HEK293 (cell line): ENCODE measurements around the gene TLE3.

Experiments used
- EGR2 ChIP-seq: fragments of 450-650 bp; formaldehyde crosslinking; IDR thresholded peaks from 2 replicates; pipeline ENCODE4 v1.5.1; 2016; ENCODE audit warnings: low read depth, missing biosample characterization, missing genetic modification characterization
- ELK4 ChIP-seq: IDR thresholded peaks from 2 replicates; pipeline ENCODE4 v1.6.1; 2011; ENCODE audit warnings: mild to moderate bottlenecking, low read depth, low read length, borderline replicate concordance
- GFI1B ChIP-seq: fragments of 450-650 bp; formaldehyde crosslinking; IDR thresholded peaks from 2 replicates; pipeline ENCODE4 v1.5.1; 2016; ENCODE audit warnings: missing biosample characterization, missing genetic modification characterization
- GLI2 ChIP-seq: fragments of 450-650 bp; formaldehyde crosslinking; IDR thresholded peaks from 2 replicates; pipeline ENCODE4; 2017; ENCODE audit warnings: missing biosample characterization, missing genetic modification characterization, low read depth, borderline replicate concordance
- KLF10 ChIP-seq: fragments of 450-650 bp; IDR thresholded peaks from 2 replicates; pipeline ENCODE4 v1.5.1; 2018; ENCODE audit warnings: missing biosample characterization, mild to moderate bottlenecking, missing genetic modification characterization
- KLF17 ChIP-seq: fragments of 450-650 bp; formaldehyde crosslinking; IDR thresholded peaks from 2 replicates; pipeline ENCODE4 v1.5.1; 2016; ENCODE audit warnings: missing biosample characterization, missing genetic modification characterization
- OSR2 ChIP-seq: fragments of 450-650 bp; formaldehyde crosslinking; IDR thresholded peaks from 2 replicates; pipeline ENCODE4 v1.5.1; 2016; ENCODE audit warnings: missing biosample characterization, missing genetic modification characterization
- OVOL3 ChIP-seq: fragments of 450-650 bp; formaldehyde crosslinking; IDR thresholded peaks from 2 replicates; pipeline ENCODE4 v1.5.1; 2016; ENCODE audit warnings: missing biosample characterization, missing genetic modification characterization
- SCRT2 ChIP-seq: fragments of 450-650 bp; formaldehyde crosslinking; IDR thresholded peaks from 2 replicates; pipeline ENCODE4 v1.5.1; 2016; ENCODE audit warnings: missing biosample characterization, missing genetic modification characterization
- SP2 ChIP-seq: fragments of 450-650 bp; formaldehyde crosslinking; IDR thresholded peaks from 2 replicates; pipeline ENCODE4 v1.5.1; 2016; ENCODE audit warnings: missing biosample characterization, missing genetic modification characterization
- SP3 ChIP-seq: fragments of 450-650 bp; formaldehyde crosslinking; IDR thresholded peaks from 2 replicates; pipeline ENCODE4 v1.5.1; 2016; ENCODE audit warnings: missing biosample characterization, missing genetic modification characterization
- TRIM28 ChIP-seq: IDR thresholded peaks from 2 replicates; pipeline ENCODE4 v1.6.1; 2011; ENCODE audit warnings: low read length, control low read depth, borderline replicate concordance
- TSHZ1 ChIP-seq: fragments of 450-650 bp; formaldehyde crosslinking; IDR thresholded peaks from 2 replicates; pipeline ENCODE4 v1.5.1; 2016; ENCODE audit warnings: missing biosample characterization, missing genetic modification characterization, borderline replicate concordance
- ZBTB17 ChIP-seq: fragments of 450-650 bp; formaldehyde crosslinking; IDR thresholded peaks from 2 replicates; pipeline ENCODE4 v1.5.1; 2016; ENCODE audit warnings: missing biosample characterization, missing genetic modification characterization
- ZNF138 ChIP-seq: fragments of 450-650 bp; formaldehyde crosslinking; IDR thresholded peaks from 2 replicates; pipeline ENCODE4 v1.5.1; 2016; ENCODE audit warnings: missing biosample characterization, missing genetic modification characterization, borderline replicate concordance
- ZNF155 ChIP-seq: fragments of 450-650 bp; formaldehyde crosslinking; IDR thresholded peaks from 2 replicates; pipeline ENCODE4 v1.5.1; 2016; ENCODE audit warnings: missing biosample characterization, missing genetic modification characterization
- ZNF16 ChIP-seq: fragments of 450-650 bp; formaldehyde crosslinking; IDR thresholded peaks from 2 replicates; pipeline ENCODE4 v1.5.1; 2016; ENCODE audit warnings: low read depth, missing biosample characterization, missing genetic modification characterization
- ZNF175 ChIP-seq: fragments of 450-650 bp; formaldehyde crosslinking; IDR thresholded peaks from 2 replicates; pipeline ENCODE4 v1.5.1; 2016; ENCODE audit warnings: missing biosample characterization, missing genetic modification characterization
- ZNF214 ChIP-seq: fragments of 450-650 bp; formaldehyde crosslinking; IDR thresholded peaks from 2 replicates; pipeline ENCODE4 v1.5.1; 2017; ENCODE audit warnings: missing biosample characterization, mild to moderate bottlenecking, missing genetic modification characterization, borderline replicate concordance
- ZNF404 ChIP-seq: fragments of 450-650 bp; formaldehyde crosslinking; IDR thresholded peaks from 2 replicates; pipeline ENCODE4 v1.5.1; 2017; ENCODE audit warnings: missing biosample characterization, missing genetic modification characterization
- ZNF571 ChIP-seq: fragments of 450-650 bp; formaldehyde crosslinking; IDR thresholded peaks from 2 replicates; pipeline ENCODE4 v1.5.0; 2017; ENCODE audit warnings: missing biosample characterization, missing genetic modification characterization
- ZNF600 ChIP-seq: fragments of 450-650 bp; formaldehyde crosslinking; IDR thresholded peaks from 2 replicates; pipeline ENCODE4 v1.5.1; 2016; ENCODE audit warnings: missing biosample characterization, missing genetic modification characterization
- ZNF785 ChIP-seq: fragments of 450-650 bp; formaldehyde crosslinking; IDR thresholded peaks from 2 replicates; pipeline ENCODE4 v1.5.1; 2016; ENCODE audit warnings: missing biosample characterization, missing genetic modification characterization
- ZSCAN5A ChIP-seq: fragments of 450-650 bp; formaldehyde crosslinking; IDR thresholded peaks from 2 replicates; pipeline ENCODE4 v1.5.1; 2016; ENCODE audit warnings: missing biosample characterization, missing genetic modification characterization
- TF ChIP-seq, protein P1 (sequence below): fragments of 450-650 bp; formaldehyde crosslinking; IDR thresholded peaks from 2 replicates; pipeline ENCODE4 v1.5.1; 2017; ENCODE audit warnings: missing biosample characterization, missing genetic modification characterization
- TF ChIP-seq, protein P2 (sequence below): fragments of 450-650 bp; formaldehyde crosslinking; conservative IDR thresholded peaks from 2 replicates; pipeline ENCODE4 v1.5.1; 2016; ENCODE audit warnings: low read depth, missing biosample characterization, missing genetic modification characterization

Gene TLE3

DNA sequence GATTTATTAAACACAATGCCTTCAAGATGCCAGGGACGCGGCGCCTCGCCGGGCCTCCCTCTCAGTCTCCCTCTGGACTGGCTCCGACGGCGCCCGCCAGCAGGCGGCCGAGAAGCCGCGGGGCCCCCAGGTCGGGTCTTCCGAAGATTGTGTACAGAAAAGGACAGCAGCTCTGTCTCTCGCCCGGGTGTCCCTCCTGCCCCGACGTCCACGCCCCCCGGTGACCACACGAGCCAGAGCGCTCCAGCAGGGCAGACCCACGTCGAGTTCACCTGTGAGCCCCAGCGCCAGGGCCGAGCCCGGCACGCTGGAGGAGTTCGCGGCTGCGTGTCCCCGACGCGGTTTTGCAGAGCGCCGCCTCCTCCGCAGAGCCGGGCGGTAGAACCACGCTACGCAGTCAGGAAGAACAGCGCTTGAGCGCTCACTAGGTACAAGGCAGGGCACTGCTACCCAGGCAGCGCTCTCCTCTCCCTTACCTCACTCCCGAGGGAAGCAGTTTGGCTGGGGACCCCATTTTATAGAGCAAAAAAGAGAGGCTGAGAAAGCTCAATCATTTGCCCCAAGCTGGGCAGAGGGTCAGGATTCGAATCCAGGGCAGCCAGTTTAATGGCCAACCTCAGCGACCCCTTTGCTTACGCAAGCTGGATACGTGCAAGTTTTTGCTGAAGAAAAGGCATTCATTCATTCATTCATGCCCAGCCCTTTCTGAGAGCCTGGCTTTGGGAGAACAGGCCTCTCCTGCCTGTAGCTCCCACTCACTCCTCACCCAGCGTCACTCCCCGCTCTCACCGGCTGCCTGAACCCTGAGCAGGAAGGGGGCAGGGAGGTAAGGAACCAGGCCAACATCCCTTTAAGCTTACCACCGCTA lies 3.0 kb upstream of the TLE3 start (continued):
- TF ChIP-seq ZSCAN5A (tag by site-specific recombination) (peak; percentile 29; the same call in 1 of the 2 replicates), GFI1B (tag by site-specific recombination) (no peak), TSHZ1 (tag by site-specific recombination) (no peak; the same call in 1 of the 2 replicates), ZNF785 (no peak), TRIM28 (no peak), ZNF600 (peak; percentile 89), EGR2 (tag by site-specific recombination) (no peak), ZNF155 (tag by site-specific recombination) (no peak), KLF17 (no peak), ZNF16 (peak; percentile 33; the same call in 1 of the 2 replicates), SCRT2 (no peak), ZNF404 (tag by site-specific recombination) (no peak), KLF10 (no peak; the same call in 1 of the 2 replicates), ZNF175 (tag by site-specific recombination) (no peak), ELK4 (no peak), SP2 (peak; percentile 46), SP3 (tag by site-specific recombination) (no peak; the same call in none of the 2 replicates), OVOL3 (no peak), ZBTB17 (tag by site-specific recombination) (peak; percentile 68), ZNF138 (tag by site-specific recombination) (no peak), OSR2 (tag by site-specific recombination) (no peak), GLI2 (tag by site-specific recombination) (0 out of 2 replicates have a peak, but pooled peaks have one; percentile 7), ZNF214 (tag by site-specific recombination) (no peak), ZNF571 (tag by site-specific recombination) (no peak)
- TF ChIP-seq, protein P1, sequence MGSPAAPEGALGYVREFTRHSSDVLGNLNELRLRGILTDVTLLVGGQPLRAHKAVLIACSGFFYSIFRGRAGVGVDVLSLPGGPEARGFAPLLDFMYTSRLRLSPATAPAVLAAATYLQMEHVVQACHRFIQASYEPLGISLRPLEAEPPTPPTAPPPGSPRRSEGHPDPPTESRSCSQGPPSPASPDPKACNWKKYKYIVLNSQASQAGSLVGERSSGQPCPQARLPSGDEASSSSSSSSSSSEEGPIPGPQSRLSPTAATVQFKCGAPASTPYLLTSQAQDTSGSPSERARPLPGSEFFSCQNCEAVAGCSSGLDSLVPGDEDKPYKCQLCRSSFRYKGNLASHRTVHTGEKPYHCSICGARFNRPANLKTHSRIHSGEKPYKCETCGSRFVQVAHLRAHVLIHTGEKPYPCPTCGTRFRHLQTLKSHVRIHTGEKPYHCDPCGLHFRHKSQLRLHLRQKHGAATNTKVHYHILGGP (tag by site-specific recombination), result no peak
- TF ChIP-seq, protein P2, sequence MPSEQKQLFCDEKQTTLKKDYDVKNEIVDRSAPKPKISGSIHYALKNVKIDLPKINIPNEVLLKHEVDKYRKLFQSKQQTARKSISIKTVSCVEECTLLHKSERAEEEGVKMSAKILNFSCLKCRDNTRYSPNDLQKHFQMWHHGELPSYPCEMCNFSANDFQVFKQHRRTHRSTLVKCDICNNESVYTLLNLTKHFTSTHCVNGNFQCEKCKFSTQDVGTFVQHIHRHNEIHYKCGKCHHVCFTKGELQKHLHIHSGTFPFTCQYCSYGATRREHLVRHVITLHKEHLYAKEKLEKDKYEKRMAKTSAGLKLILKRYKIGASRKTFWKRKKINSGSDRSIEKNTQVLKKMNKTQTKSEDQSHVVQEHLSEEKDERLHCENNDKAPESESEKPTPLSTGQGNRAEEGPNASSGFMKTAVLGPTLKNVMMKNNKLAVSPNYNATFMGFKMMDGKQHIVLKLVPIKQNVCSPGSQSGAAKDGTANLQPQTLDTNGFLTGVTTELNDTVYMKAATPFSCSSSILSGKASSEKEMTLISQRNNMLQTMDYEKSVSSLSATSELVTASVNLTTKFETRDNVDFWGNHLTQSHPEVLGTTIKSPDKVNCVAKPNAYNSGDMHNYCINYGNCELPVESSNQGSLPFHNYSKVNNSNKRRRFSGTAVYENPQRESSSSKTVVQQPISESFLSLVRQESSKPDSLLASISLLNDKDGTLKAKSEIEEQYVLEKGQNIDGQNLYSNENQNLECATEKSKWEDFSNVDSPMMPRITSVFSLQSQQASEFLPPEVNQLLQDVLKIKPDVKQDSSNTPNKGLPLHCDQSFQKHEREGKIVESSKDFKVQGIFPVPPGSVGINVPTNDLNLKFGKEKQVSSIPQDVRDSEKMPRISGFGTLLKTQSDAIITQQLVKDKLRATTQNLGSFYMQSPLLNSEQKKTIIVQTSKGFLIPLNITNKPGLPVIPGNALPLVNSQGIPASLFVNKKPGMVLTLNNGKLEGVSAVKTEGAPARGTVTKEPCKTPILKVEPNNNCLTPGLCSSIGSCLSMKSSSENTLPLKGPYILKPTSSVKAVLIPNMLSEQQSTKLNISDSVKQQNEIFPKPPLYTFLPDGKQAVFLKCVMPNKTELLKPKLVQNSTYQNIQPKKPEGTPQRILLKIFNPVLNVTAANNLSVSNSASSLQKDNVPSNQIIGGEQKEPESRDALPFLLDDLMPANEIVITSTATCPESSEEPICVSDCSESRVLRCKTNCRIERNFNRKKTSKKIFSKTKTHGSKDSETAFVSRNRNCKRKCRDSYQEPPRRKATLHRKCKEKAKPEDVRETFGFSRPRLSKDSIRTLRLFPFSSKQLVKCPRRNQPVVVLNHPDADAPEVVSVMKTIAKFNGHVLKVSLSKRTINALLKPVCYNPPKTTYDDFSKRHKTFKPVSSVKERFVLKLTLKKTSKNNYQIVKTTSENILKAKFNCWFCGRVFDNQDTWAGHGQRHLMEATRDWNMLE (tag by site-specific recombination), result no peak
